ENCODE measurements around the gene C21orf91. TPM values are rescaled to one million over a fixed set of nuclear protein-coding genes. Genes with fewer than 3 reads are reported as not detected.

The C21orf91 gene
- total and polyA plus RNA-seq, 4 donors, result 1.8 to 7.2 (median 4.4) TPM

GRCh38 chr21:17786851-17787181 lies 32.3 kb downstream of the C21orf91 start:
- WGBS, result 82% methylated on average over 2 of the region's 2 CpGs
- no peak for DNase-seq (ENCODE audit: low spot score)
- Histone ChIP-seq H3K9ac (ENCODE audit: low read depth in 1 of 2, low read length in 2 of 2) (no peak overlapping the region), H3K27ac (ENCODE audit: low read depth in 1 of 2, low read length in 2 of 2) (no peak overlapping the region), H3K36me3 (ENCODE audit: control insufficient read depth in 4 of 4, insufficient read depth in 3 of 4, low read depth in 1 of 4, low read length in 3 of 4) (peaks cover 2 to 16% (median 10%) of the 10 kb centered on the region in 4 donors), H3K9me3 (ENCODE audit: control insufficient read depth in 4 of 4, low read length in 3 of 4) (peaks cover 0 to 8% (median 0%) of the 10 kb centered on the region in 4 donors), H3K4me1 (ENCODE audit: control insufficient read depth in 4 of 4, insufficient read depth in 4 of 4, low read length in 3 of 4) (no peaks in the 10 kb centered on the region), H3K27me3 (ENCODE audit: control insufficient read depth in 4 of 4, insufficient read depth in 4 of 4, low read length in 3 of 4) (no peaks in the 10 kb centered on the region), H3K4me3 (ENCODE audit: low read depth in 1 of 3, low read length in 3 of 3) (no peak overlapping the region)
- TF ChIP-seq YY1 (IDR thresholded peaks at IDR 0.05) (peak; percentile 18), FOXA2 (IDR thresholded peaks at IDR 0.05) (peak; percentile 55), EGR1 (IDR thresholded peaks at IDR 0.05; ENCODE audit: low read depth in 2 of 2) (no peak), MAX (IDR thresholded peaks at IDR 0.05) (no peak), HNF4A (conservative IDR thresholded peaks at IDR 0.05) (peak in 1 of 2 donors; percentile 23)

- H3K36me3 ChIP-seq (ENCODE audit: control insufficient read depth in 4 of 4, insufficient read depth in 3 of 4, low read depth in 1 of 4, low read length in 3 of 4), result peaks cover 2 to 16% (median 10%) of the 10 kb centered on the region in 4 donors
- no peak for DNase-seq (ENCODE audit: low spot score)
- H3K27ac ChIP-seq (ENCODE audit: low read depth in 1 of 2, low read length in 2 of 2), result no peak overlapping the region
Observed at GRCh38 chr21:17786071-17786850, 32.9 kb downstream of the C21orf91 start.

GRCh38 chr21:17785403-17785788 lies 33.8 kb downstream of the C21orf91 start:
- no peak for DNase-seq (ENCODE audit: low spot score)
- Histone ChIP-seq H3K27ac (ENCODE audit: low read depth in 1 of 2, low read length in 2 of 2) (no peak overlapping the region), H3K9ac (ENCODE audit: low read depth in 1 of 2, low read length in 2 of 2) (no peak overlapping the region), H3K36me3 (ENCODE audit: control insufficient read depth in 4 of 4, insufficient read depth in 3 of 4, low read depth in 1 of 4, low read length in 3 of 4) (peaks cover 2 to 16% (median 10%) of the 10 kb centered on the region in 4 donors), H3K27me3 (ENCODE audit: control insufficient read depth in 4 of 4, insufficient read depth in 4 of 4, low read length in 3 of 4) (no peaks in the 10 kb centered on the region), H3K9me3 (ENCODE audit: control insufficient read depth in 4 of 4, low read length in 3 of 4) (peaks cover 0 to 8% (median 0%) of the 10 kb centered on the region in 4 donors), H3K4me1 (ENCODE audit: control insufficient read depth in 4 of 4, insufficient read depth in 4 of 4, low read length in 3 of 4) (no peaks in the 10 kb centered on the region), H3K4me3 (ENCODE audit: low read depth in 1 of 3, low read length in 3 of 3) (no peak overlapping the region)
- 96% methylated on average over 2 of the region's 2 CpGs for WGBS
- TF ChIP-seq EGR1 (IDR thresholded peaks at IDR 0.05; ENCODE audit: low read depth in 2 of 2), result no peak
- no peak for TF ChIP-seq HNF4G (IDR thresholded peaks at IDR 0.05)
- TF ChIP-seq RXRA (IDR thresholded peaks at IDR 0.05), result no peak
- no peak for TF ChIP-seq JUND (IDR thresholded peaks at IDR 0.05)
- TF ChIP-seq TAF1 (conservative IDR thresholded peaks at IDR 0.05), result no peak
- TF ChIP-seq NR2F2 (IDR thresholded peaks at IDR 0.05), result no peak
- TF ChIP-seq GABPA (IDR thresholded peaks at IDR 0.05 in 1 of 2, conservative IDR thresholded peaks at IDR 0.05 in 1 of 2), result no peak
- TF ChIP-seq, protein P1, sequence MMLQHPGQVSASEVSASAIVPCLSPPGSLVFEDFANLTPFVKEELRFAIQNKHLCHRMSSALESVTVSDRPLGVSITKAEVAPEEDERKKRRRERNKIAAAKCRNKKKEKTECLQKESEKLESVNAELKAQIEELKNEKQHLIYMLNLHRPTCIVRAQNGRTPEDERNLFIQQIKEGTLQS (IDR thresholded peaks at IDR 0.05), result no peak
- no peak for TF ChIP-seq FOXA2 (IDR thresholded peaks at IDR 0.05)
- TF ChIP-seq HNF4A (conservative IDR thresholded peaks at IDR 0.05), result no peak

More at GRCh38 chr21:17786071-17786850, 32.9 kb downstream of the C21orf91 start:
- TF ChIP-seq JUND (IDR thresholded peaks at IDR 0.05) (no peak), SP1 (IDR thresholded peaks at IDR 0.05) (no peak), HNF4A (conservative IDR thresholded peaks at IDR 0.05) (no peak), RXRA (IDR thresholded peaks at IDR 0.05) (no peak)
- TF ChIP-seq, protein P2, sequence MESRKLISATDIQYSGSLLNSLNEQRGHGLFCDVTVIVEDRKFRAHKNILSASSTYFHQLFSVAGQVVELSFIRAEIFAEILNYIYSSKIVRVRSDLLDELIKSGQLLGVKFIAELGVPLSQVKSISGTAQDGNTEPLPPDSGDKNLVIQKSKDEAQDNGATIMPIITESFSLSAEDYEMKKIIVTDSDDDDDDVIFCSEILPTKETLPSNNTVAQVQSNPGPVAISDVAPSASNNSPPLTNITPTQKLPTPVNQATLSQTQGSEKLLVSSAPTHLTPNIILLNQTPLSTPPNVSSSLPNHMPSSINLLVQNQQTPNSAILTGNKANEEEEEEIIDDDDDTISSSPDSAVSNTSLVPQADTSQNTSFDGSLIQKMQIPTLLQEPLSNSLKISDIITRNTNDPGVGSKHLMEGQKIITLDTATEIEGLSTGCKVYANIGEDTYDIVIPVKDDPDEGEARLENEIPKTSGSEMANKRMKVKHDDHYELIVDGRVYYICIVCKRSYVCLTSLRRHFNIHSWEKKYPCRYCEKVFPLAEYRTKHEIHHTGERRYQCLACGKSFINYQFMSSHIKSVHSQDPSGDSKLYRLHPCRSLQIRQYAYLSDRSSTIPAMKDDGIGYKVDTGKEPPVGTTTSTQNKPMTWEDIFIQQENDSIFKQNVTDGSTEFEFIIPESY (IDR thresholded peaks at IDR 0.05), result no peak
- TF ChIP-seq, protein P3, sequence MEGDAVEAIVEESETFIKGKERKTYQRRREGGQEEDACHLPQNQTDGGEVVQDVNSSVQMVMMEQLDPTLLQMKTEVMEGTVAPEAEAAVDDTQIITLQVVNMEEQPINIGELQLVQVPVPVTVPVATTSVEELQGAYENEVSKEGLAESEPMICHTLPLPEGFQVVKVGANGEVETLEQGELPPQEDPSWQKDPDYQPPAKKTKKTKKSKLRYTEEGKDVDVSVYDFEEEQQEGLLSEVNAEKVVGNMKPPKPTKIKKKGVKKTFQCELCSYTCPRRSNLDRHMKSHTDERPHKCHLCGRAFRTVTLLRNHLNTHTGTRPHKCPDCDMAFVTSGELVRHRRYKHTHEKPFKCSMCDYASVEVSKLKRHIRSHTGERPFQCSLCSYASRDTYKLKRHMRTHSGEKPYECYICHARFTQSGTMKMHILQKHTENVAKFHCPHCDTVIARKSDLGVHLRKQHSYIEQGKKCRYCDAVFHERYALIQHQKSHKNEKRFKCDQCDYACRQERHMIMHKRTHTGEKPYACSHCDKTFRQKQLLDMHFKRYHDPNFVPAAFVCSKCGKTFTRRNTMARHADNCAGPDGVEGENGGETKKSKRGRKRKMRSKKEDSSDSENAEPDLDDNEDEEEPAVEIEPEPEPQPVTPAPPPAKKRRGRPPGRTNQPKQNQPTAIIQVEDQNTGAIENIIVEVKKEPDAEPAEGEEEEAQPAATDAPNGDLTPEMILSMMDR (IDR thresholded peaks at IDR 0.05; ENCODE audit: low read depth, low read length, missing input control), result no peak
- Histone ChIP-seq H3K4me3 (ENCODE audit: low read depth in 1 of 3, low read length in 3 of 3) (no peak overlapping the region), H3K9me3 (ENCODE audit: control insufficient read depth in 4 of 4, low read length in 3 of 4) (peaks cover 0 to 8% (median 0%) of the 10 kb centered on the region in 4 donors), H3K4me1 (ENCODE audit: control insufficient read depth in 4 of 4, insufficient read depth in 4 of 4, low read length in 3 of 4) (no peaks in the 10 kb centered on the region), H3K27me3 (ENCODE audit: control insufficient read depth in 4 of 4, insufficient read depth in 4 of 4, low read length in 3 of 4) (no peaks in the 10 kb centered on the region), H3K9ac (ENCODE audit: low read depth in 1 of 2, low read length in 2 of 2) (no peak overlapping the region)
- 82% methylated on average over 8 of the region's 8 CpGs for WGBS

Data from liver (tissue), 9 donors.